CD1c-positive myeloid dendritic cell (primary cell): ENCODE data around the gene TUT1.
"Not testable (repeated sequence)": the region's sequence is repeated elsewhere in the genome, so short reads cannot be mapped to it uniquely, and the experiment has no call there.

ENCODE experiments used
- DNase-seq: peaks from one replicate; pipeline ENCODE4 v3.0.0-alpha.2; 2016; ENCODE audit errors: extremely low spot score

The TUT1 gene

GRCh38 chr11:62591448-62592145, at the start of gene TUT1:
Gene TUT1, minus strand, starts transcription at chr11:62591523. Its CDS starts 38 bp downstream, at chr11:62591485.
- peak; percentile 100 for DNase-seq

GRCh38 chr11:62632492-62632891, 41.2 kb upstream of the TUT1 start:
- no peak for DNase-seq

GRCh38 chr11:62627713-62628112, 36.4 kb upstream of the TUT1 start:
- no peak for DNase-seq

- DNase-seq: no peak
Measured at GRCh38 chr11:62622476-62623089, 31.3 kb upstream of the TUT1 start.

GRCh38 chr11:62621567-62622470, 30.5 kb upstream of the TUT1 start, which contains the start of gene B3GAT3:
Gene B3GAT3, minus strand, starts transcription at chr11:62621986. Its CDS starts 39 bp downstream, at chr11:62621947.
- DNase-seq: peak; percentile 98

GRCh38 chr11:62621027-62621566, 29.8 kb upstream of the TUT1 start:
- DNase-seq: no peak

- not testable (repeated sequence) for DNase-seq
Measured at GRCh38 chr11:62616957-62617356, 25.6 kb upstream of the TUT1 start.

- DNase-seq: no peak
Measured at GRCh38 chr11:62615521-62615920, 24.2 kb upstream of the TUT1 start.

GRCh38 chr11:62614275-62614674, 23.0 kb upstream of the TUT1 start:
- DNase-seq: no peak

GRCh38 chr11:62613291-62613778, 22.0 kb upstream of the TUT1 start:
- no peak for DNase-seq

GRCh38 chr11:62612366-62613290, 21.3 kb upstream of the TUT1 start, which contains the start of the genes EML3 and ROM1:
Gene EML3, minus strand, starts transcription at chr11:62612775. Its CDS starts 318 bp downstream, at chr11:62612457.
Gene ROM1, plus strand, starts transcription at chr11:62613257. Its CDS starts 25 bp downstream, at chr11:62613282.
- DNase-seq: peak; percentile 90

- DNase-seq: peak; percentile 36
Measured at GRCh38 chr11:62611705-62612365, 20.5 kb upstream of the TUT1 start.

GRCh38 chr11:62610814-62611704, 19.7 kb upstream of the TUT1 start:
- no peak for DNase-seq

GRCh38 chr11:62610403-62610802, 19.1 kb upstream of the TUT1 start:
- DNase-seq: no peak

GRCh38 chr11:62608776-62609175, 17.5 kb upstream of the TUT1 start:
- no peak for DNase-seq

- DNase-seq: peak; percentile 48
Measured at GRCh38 chr11:62607714-62608113, 16.4 kb upstream of the TUT1 start.

GRCh38 chr11:62605902-62606301, 14.6 kb upstream of the TUT1 start:
- DNase-seq: no peak

GRCh38 chr11:62605467-62605866, 14.1 kb upstream of the TUT1 start:
- no peak for DNase-seq
